ENCODE measurements around the gene SPEN. TPM values are rescaled to one million over a fixed set of nuclear protein-coding genes. Genes with fewer than 3 reads are reported as not detected.

Gene SPEN
- total and polyA plus RNA-seq, 2 of the 13 experiments (the other 11 are each of a cell fraction or from before 2014, with no cell fraction given) = 4.8 to 14.0 TPM

DNA sequence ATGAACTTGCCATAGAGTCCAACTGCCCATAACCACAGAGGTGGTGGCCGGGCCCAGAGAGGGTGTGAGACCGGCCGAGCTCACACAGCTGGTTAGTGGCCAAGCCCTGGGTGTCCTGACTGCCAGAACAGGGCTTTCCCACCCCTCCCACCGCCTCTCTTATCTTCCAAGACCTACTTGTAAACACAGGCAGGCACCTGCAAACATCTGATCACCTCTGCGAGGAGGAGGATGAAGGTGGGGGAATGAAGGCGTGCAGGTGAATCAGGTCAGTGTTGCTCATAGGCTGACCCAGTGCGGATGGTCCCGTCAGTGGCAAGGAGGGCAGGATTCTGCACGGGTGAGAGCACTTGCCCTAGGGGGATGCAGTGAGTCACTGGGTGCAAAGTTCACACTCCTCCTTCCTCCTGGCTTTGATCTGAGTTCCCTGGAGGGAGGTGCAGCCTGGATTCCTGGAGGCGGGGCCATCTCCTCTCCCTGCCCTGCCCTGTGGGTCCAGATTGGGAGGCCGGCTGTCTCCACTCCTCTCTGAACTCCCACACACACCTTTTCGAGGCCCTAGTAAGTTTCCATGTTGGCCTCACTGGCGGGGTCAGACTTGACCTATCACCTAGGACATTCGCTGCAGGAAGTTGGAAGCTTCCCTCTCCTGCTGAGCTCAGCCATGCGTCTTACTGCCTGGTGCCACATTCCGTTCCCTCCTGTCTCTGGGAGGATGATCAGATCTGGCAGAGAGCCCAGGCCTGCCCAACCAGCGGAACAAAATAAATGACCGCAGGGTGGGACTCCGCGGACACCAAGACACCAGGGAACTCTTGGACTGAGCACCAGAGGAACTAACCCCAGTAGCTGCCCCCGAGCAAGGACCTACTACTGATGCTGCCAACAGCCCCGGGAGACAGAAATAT, 47.3 kb upstream of the SPEN start (continued):
- TF ChIP-seq POLR2G (IDR thresholded peaks at IDR 0.05; ENCODE audit: low read depth, low read length) = peak; percentile 53; the same call in 1 of the 2 replicates
- no peak for TF ChIP-seq TEAD2 (CRISPR knock-in tag; IDR thresholded peaks at IDR 0.05)
- TF ChIP-seq, protein P1, sequence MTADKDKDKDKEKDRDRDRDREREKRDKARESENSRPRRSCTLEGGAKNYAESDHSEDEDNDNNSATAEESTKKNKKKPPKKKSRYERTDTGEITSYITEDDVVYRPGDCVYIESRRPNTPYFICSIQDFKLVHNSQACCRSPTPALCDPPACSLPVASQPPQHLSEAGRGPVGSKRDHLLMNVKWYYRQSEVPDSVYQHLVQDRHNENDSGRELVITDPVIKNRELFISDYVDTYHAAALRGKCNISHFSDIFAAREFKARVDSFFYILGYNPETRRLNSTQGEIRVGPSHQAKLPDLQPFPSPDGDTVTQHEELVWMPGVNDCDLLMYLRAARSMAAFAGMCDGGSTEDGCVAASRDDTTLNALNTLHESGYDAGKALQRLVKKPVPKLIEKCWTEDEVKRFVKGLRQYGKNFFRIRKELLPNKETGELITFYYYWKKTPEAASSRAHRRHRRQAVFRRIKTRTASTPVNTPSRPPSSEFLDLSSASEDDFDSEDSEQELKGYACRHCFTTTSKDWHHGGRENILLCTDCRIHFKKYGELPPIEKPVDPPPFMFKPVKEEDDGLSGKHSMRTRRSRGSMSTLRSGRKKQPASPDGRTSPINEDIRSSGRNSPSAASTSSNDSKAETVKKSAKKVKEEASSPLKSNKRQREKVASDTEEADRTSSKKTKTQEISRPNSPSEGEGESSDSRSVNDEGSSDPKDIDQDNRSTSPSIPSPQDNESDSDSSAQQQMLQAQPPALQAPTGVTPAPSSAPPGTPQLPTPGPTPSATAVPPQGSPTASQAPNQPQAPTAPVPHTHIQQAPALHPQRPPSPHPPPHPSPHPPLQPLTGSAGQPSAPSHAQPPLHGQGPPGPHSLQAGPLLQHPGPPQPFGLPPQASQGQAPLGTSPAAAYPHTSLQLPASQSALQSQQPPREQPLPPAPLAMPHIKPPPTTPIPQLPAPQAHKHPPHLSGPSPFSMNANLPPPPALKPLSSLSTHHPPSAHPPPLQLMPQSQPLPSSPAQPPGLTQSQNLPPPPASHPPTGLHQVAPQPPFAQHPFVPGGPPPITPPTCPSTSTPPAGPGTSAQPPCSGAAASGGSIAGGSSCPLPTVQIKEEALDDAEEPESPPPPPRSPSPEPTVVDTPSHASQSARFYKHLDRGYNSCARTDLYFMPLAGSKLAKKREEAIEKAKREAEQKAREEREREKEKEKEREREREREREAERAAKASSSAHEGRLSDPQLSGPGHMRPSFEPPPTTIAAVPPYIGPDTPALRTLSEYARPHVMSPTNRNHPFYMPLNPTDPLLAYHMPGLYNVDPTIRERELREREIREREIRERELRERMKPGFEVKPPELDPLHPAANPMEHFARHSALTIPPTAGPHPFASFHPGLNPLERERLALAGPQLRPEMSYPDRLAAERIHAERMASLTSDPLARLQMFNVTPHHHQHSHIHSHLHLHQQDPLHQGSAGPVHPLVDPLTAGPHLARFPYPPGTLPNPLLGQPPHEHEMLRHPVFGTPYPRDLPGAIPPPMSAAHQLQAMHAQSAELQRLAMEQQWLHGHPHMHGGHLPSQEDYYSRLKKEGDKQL (CRISPR knock-in tag; IDR thresholded peaks at IDR 0.05; ENCODE audit: low read depth) = 0 out of 2 replicates have a peak, but pooled peaks have one; percentile 16
- peak; percentile 68 for TF ChIP-seq ZNF543 (CRISPR knock-in tag; IDR thresholded peaks at IDR 0.05)
- TF ChIP-seq, protein P2, sequence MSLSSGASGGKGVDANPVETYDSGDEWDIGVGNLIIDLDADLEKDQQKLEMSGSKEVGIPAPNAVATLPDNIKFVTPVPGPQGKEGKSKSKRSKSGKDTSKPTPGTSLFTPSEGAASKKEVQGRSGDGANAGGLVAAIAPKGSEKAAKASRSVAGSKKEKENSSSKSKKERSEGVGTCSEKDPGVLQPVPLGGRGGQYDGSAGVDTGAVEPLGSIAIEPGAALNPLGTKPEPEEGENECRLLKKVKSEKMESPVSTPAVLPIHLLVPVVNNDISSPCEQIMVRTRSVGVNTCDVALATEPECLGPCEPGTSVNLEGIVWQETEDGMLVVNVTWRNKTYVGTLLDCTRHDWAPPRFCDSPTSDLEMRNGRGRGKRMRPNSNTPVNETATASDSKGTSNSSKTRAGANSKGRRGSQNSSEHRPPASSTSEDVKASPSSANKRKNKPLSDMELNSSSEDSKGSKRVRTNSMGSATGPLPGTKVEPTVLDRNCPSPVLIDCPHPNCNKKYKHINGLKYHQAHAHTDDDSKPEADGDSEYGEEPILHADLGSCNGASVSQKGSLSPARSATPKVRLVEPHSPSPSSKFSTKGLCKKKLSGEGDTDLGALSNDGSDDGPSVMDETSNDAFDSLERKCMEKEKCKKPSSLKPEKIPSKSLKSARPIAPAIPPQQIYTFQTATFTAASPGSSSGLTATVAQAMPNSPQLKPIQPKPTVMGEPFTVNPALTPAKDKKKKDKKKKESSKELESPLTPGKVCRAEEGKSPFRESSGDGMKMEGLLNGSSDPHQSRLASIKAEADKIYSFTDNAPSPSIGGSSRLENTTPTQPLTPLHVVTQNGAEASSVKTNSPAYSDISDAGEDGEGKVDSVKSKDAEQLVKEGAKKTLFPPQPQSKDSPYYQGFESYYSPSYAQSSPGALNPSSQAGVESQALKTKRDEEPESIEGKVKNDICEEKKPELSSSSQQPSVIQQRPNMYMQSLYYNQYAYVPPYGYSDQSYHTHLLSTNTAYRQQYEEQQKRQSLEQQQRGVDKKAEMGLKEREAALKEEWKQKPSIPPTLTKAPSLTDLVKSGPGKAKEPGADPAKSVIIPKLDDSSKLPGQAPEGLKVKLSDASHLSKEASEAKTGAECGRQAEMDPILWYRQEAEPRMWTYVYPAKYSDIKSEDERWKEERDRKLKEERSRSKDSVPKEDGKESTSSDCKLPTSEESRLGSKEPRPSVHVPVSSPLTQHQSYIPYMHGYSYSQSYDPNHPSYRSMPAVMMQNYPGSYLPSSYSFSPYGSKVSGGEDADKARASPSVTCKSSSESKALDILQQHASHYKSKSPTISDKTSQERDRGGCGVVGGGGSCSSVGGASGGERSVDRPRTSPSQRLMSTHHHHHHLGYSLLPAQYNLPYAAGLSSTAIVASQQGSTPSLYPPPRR (CRISPR knock-in tag; IDR thresholded peaks at IDR 0.05; ENCODE audit: borderline replicate concordance) = peak; percentile 89
- TF ChIP-seq, protein P3, sequence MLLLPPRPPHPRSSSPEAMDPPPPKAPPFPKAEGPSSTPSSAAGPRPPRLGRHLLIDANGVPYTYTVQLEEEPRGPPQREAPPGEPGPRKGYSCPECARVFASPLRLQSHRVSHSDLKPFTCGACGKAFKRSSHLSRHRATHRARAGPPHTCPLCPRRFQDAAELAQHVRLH (CRISPR knock-in tag; IDR thresholded peaks at IDR 0.05; ENCODE audit: borderline replicate concordance, low read depth) = no peak; the same call in 1 of the 2 replicates
- TF ChIP-seq, protein P4, sequence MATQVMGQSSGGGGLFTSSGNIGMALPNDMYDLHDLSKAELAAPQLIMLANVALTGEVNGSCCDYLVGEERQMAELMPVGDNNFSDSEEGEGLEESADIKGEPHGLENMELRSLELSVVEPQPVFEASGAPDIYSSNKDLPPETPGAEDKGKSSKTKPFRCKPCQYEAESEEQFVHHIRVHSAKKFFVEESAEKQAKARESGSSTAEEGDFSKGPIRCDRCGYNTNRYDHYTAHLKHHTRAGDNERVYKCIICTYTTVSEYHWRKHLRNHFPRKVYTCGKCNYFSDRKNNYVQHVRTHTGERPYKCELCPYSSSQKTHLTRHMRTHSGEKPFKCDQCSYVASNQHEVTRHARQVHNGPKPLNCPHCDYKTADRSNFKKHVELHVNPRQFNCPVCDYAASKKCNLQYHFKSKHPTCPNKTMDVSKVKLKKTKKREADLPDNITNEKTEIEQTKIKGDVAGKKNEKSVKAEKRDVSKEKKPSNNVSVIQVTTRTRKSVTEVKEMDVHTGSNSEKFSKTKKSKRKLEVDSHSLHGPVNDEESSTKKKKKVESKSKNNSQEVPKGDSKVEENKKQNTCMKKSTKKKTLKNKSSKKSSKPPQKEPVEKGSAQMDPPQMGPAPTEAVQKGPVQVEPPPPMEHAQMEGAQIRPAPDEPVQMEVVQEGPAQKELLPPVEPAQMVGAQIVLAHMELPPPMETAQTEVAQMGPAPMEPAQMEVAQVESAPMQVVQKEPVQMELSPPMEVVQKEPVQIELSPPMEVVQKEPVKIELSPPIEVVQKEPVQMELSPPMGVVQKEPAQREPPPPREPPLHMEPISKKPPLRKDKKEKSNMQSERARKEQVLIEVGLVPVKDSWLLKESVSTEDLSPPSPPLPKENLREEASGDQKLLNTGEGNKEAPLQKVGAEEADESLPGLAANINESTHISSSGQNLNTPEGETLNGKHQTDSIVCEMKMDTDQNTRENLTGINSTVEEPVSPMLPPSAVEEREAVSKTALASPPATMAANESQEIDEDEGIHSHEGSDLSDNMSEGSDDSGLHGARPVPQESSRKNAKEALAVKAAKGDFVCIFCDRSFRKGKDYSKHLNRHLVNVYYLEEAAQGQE (IDR thresholded peaks at IDR 0.05; ENCODE audit: borderline replicate concordance in 1 of 2, low read depth in 1 of 2, low read length in 2 of 2) = no peak
- TF ChIP-seq, protein P5, sequence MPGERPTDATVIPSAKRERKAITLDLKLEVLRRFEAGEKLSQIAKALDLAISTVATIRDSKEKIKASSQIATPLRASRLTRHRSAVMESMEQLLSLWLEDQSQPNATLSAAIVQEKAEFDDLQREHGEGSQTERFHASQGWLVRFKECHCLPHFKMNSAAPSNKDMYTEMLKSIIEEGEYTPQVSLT (CRISPR knock-in tag; IDR thresholded peaks at IDR 0.05; ENCODE audit: borderline replicate concordance, low read depth) = no peak
- TF ChIP-seq, protein P6, sequence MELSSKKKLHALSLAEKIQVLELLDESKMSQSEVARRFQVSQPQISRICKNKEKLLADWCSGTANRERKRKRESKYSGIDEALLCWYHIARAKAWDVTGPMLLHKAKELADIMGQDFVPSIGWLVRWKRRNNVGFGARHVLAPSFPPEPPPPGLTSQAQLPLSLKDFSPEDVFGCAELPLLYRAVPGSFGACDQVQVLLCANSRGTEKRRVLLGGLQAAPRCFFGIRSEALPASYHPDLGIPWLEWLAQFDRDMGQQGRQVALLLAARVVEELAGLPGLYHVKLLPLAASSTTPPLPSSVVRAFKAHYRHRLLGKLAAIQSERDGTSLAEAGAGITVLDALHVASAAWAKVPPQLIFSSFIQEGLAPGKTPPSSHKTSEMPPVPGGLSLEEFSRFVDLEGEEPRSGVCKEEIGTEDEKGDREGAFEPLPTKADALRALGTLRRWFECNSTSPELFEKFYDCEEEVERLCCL (CRISPR knock-in tag; IDR thresholded peaks at IDR 0.05; ENCODE audit: borderline replicate concordance) = no peak
